SU-DHL-6 (cell line): ENCODE data around the gene TCEAL9.
"Not testable (repeated sequence)": the region's sequence is repeated elsewhere in the genome, so short reads cannot be mapped to it uniquely, and the experiment has no call there.

Experiments used
- H2AFZ ChIP-seq: fragments of 200-600 bp; sonication (generic); 2 replicates; pipeline ENCODE4 v1.6.1; 2014; ENCODE audit warnings: low read depth, mild to moderate bottlenecking, moderate library complexity, mixed read lengths, antibody characterized with exemption, low read length; ENCODE audit not compliant: severe bottlenecking
- H3F3A ChIP-seq: fragments of 200-600 bp; shearing (Covaris generic); 2 replicates; pipeline ENCODE4 v1.6.0; 2016; ENCODE audit warnings: antibody characterized with exemption, mild to moderate bottlenecking; ENCODE audit not compliant: insufficient read depth
- H3K27ac ChIP-seq: fragments of 200-600 bp; sonication (generic); 2 replicates; pipeline ENCODE4 v1.5.1; 2016; ENCODE audit warnings: low read depth, mild to moderate bottlenecking, low read length, moderate library complexity, mixed read lengths
- H3K27me3 ChIP-seq: fragments of 200-600 bp; sonication (generic), shearing (Covaris generic); 2 replicates; pipeline ENCODE4 v1.6.0; 2014; ENCODE audit warnings: mild to moderate bottlenecking, low read length
- H3K36me3 ChIP-seq: fragments of 200-600 bp; sonication (generic); 2 replicates; pipeline ENCODE4 v1.6.1; 2014; ENCODE audit warnings: mild to moderate bottlenecking, low read length, mixed read lengths
- H3K4me2 ChIP-seq: fragments of 300-600, 200-600 bp; shearing (Covaris generic), sonication (generic); 2 replicates; pipeline ENCODE4 v1.6.0; 2014; ENCODE audit warnings: low read length, low read depth, mild to moderate bottlenecking; ENCODE audit not compliant: poor library complexity, severe bottlenecking
- H3K4me3 ChIP-seq: fragments of 200-600 bp; sonication (generic); 2 replicates; pipeline ENCODE4 v1.5.1; 2014; ENCODE audit warnings: antibody characterized with exemption, low read length, mild to moderate bottlenecking, mixed read lengths; ENCODE audit not compliant: insufficient read depth, poor library complexity, severe bottlenecking
- H3K79me2 ChIP-seq: fragments of 200-600 bp; sonication (generic); 2 replicates; pipeline ENCODE4 v1.6.1; 2014; ENCODE audit warnings: mild to moderate bottlenecking, low read length, moderate library complexity; ENCODE audit not compliant: insufficient read depth
- H3K9ac ChIP-seq: fragments of 200-600 bp; sonication (generic); 2 replicates; pipeline ENCODE4 v1.7.0; 2014; ENCODE audit warnings: mild to moderate bottlenecking, low read length
- H3K9me2 ChIP-seq: fragments of 200-600 bp; sonication (generic); replicated peaks from 2 replicates; pipeline ENCODE4 v1.6.1; 2014; ENCODE audit warnings: low read length; ENCODE audit not compliant: insufficient read depth
- H3K9me3 ChIP-seq: fragments of 200-600 bp; sonication (generic); 2 replicates; pipeline ENCODE4 v1.6.1; 2014; ENCODE audit warnings: low read length, mixed read lengths; ENCODE audit not compliant: insufficient read depth
- H4K20me1 ChIP-seq: fragments of 200-600 bp; sonication (generic); 2 replicates; pipeline ENCODE4 v1.6.1; 2014; ENCODE audit warnings: low read depth, mild to moderate bottlenecking, antibody characterized with exemption, low read length, moderate library complexity, mixed read lengths
- CTCF ChIP-seq: fragments of 200-600 bp; sonication (generic); IDR thresholded peaks from one replicate; pipeline ENCODE4 v1.5.1; 2017; ENCODE audit warnings: antibody characterized with exemption, mild to moderate bottlenecking, low read length, moderate library complexity; ENCODE audit not compliant: insufficient read depth, poor library complexity, severe bottlenecking
- EZH2phosphoT487 ChIP-seq: fragments of 200-600 bp; sonication (generic), shearing (Covaris generic); conservative IDR thresholded peaks from 2 replicates; pipeline ENCODE4 v1.6.1; 2018; ENCODE audit warnings: mild to moderate bottlenecking, antibody characterized with exemption, low read length, moderate library complexity, mixed read lengths

Gene TCEAL9

GRCh38 chrX:103347682-103348397 is 8.5 kb upstream of the TCEAL9 start:
- Histone ChIP-seq H3K27me3 (no peaks in the 10 kb centered on the region), H3K79me2 (no peaks in the 10 kb centered on the region), H4K20me1 (no peaks in the 10 kb centered on the region), H3K4me2 (no peak overlapping the region), H3K36me3 (no peaks in the 10 kb centered on the region), H3K9ac (no peak overlapping the region), H3K9me2 (no peaks in the 10 kb centered on the region), H3F3A (no peaks in the 10 kb centered on the region), H3K9me3 (no peaks in the 10 kb centered on the region), H2AFZ (no peak overlapping the region), H3K27ac (no peak overlapping the region), H3K4me3 (no peak overlapping the region)
- TF ChIP-seq CTCF: no peak

GRCh38 chrX:103356858-103357257 is 552 bp downstream of the TCEAL9 start:
- Histone ChIP-seq H3K27me3 (no peaks in the 10 kb centered on the region), H3K9me2 (no peaks in the 10 kb centered on the region), H4K20me1 (no peaks in the 10 kb centered on the region), H3K4me3 (no peak overlapping the region), H2AFZ (no peak overlapping the region), H3K36me3 (no peaks in the 10 kb centered on the region), H3K4me2 (no peak overlapping the region), H3K27ac (no peak overlapping the region), H3F3A (no peaks in the 10 kb centered on the region), H3K9ac (no peak overlapping the region), H3K9me3 (no peaks in the 10 kb centered on the region), H3K79me2 (no peaks in the 10 kb centered on the region)
- TF ChIP-seq CTCF (no peak), EZH2phosphoT487 (no peak)

DNA sequence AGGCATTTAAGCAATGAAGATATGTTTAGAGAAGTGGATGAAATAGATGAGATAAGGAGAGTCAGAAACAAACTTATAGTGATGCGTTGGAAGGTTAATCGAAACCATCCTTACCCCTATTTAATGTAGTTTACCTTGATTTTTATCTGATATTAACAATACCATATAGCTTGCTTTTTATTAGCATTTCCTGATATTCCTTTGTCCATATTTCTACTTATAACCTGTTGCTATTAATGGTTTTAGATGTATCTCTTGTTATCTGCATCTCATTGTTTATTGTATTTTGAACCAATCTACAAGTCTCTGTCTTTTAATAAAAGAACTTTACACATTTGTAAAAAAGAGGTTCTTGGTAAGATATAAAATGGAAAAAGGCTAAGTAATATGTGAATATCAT is 1.6 kb downstream of the TCEAL9 start:
- H3K79me2 ChIP-seq: no peaks in the 10 kb centered on the region
- no peak for TF ChIP-seq CTCF
- no peak for TF ChIP-seq EZH2phosphoT487
- no peaks in the 10 kb centered on the region for H3K36me3 ChIP-seq
- H3K4me3 ChIP-seq: no peak overlapping the region
- no peaks in the 10 kb centered on the region for H4K20me1 ChIP-seq
- H3K9ac ChIP-seq: no peak overlapping the region
- H3K27me3 ChIP-seq: no peaks in the 10 kb centered on the region
- H2AFZ ChIP-seq: no peak overlapping the region
- H3K9me3 ChIP-seq: no peaks in the 10 kb centered on the region
- no peaks in the 10 kb centered on the region for H3K9me2 ChIP-seq
- H3K27ac ChIP-seq: no peak overlapping the region
- H3F3A ChIP-seq: no peaks in the 10 kb centered on the region
- H3K4me2 ChIP-seq: no peak overlapping the region

DNA sequence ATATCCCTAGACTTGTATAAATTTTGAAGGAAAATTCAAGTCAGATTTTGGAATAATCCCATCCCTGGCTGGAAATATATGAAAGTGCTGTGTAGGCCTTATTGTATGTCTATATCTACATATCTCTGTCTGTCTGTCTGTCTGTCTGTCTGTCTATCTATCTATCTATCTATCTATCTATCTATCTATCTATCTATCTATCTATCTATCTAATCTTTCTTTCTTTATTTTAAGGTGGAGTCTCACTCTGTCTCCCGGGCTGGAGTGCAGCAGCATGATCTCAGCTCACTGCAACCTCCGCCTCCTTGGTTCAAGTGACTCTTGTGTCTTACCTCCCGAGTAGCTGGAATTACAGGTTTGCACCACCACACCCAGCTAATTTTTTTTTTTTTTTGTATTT is 3.3 kb downstream of the TCEAL9 start:
- H3K27ac ChIP-seq, H3F3A ChIP-seq, H3K4me2 ChIP-seq, H3K9ac ChIP-seq, H3K9me2 ChIP-seq, H2AFZ ChIP-seq, H3K79me2 ChIP-seq, H3K9me3 ChIP-seq, H3K27me3 ChIP-seq, H3K36me3 ChIP-seq, H4K20me1 ChIP-seq, H3K4me3 ChIP-seq: not testable (repeated sequence)
